Neuronal stem cell (in vitro differentiated cells): ENCODE data around the gene ASB9.

Experiments used
- DNase-seq: peaks from one replicate; pipeline ENCODE4 v3.0.0-alpha.2; 2013; ENCODE audit warnings: low spot score
- H2AFZ ChIP-seq: one replicate; pipeline ENCODE4 v1.6.1; 2013; ENCODE audit warnings: mild to moderate bottlenecking, low read length, inconsistent platforms
- H2AK5ac ChIP-seq: 2 replicates; pipeline ENCODE4 v1.6.1; 2013; ENCODE audit warnings: low read depth, mild to moderate bottlenecking, inconsistent platforms, low read length, moderate library complexity, mixed read lengths
- H2BK120ac ChIP-seq: 2 replicates; pipeline ENCODE4 v1.6.1; 2013; ENCODE audit warnings: low read depth, mild to moderate bottlenecking, inconsistent platforms, low read length, moderate library complexity, mixed read lengths
- H2BK12ac ChIP-seq: one replicate; pipeline ENCODE4 v1.6.1; 2013; ENCODE audit warnings: low read length, inconsistent platforms
- H2BK15ac ChIP-seq: 2 replicates; pipeline ENCODE4 v1.6.1; 2013; ENCODE audit warnings: mild to moderate bottlenecking, low read length, inconsistent platforms, mixed read lengths
- H2BK5ac ChIP-seq: one replicate; pipeline ENCODE4 v1.6.1; 2013; ENCODE audit warnings: inconsistent platforms, mild to moderate bottlenecking, low read length, moderate library complexity
- H3K14ac ChIP-seq: one replicate; pipeline ENCODE4 v1.6.1; 2013; ENCODE audit warnings: low read length, inconsistent platforms
- H3K18ac ChIP-seq: 2 replicates; pipeline ENCODE4 v1.6.1; 2013; ENCODE audit warnings: low read length, inconsistent platforms
- H3K23ac ChIP-seq: 2 replicates; pipeline ENCODE4 v1.6.1; 2013; ENCODE audit warnings: low read depth, mild to moderate bottlenecking, mixed read lengths, low read length, inconsistent platforms; ENCODE audit not compliant: poor library complexity
- H3K27ac ChIP-seq: replicated peaks from 3 replicates; pipeline ENCODE4 v1.5.1; 2013; ENCODE audit warnings: low read length, inconsistent platforms
- H3K27me3 ChIP-seq, 3 experiments: 2 replicates each; pipeline ENCODE4 v1.6.1; 2013; ENCODE audit warnings: low read length in 3 of 3, mild to moderate bottlenecking in 2 of 3, inconsistent platforms in 1 of 3, low read depth in 1 of 3, mixed read lengths in 1 of 3, moderate library complexity in 1 of 3; ENCODE audit not compliant: control insufficient read depth in 3 of 3, insufficient read depth in 3 of 3
- H3K36me3 ChIP-seq, 2 donors: replicated peaks in 1 of 2; 2 replicates each; pipeline ENCODE4 v1.6.1; 2013; ENCODE audit warnings: low read length in 2 of 2; ENCODE audit not compliant: control insufficient read depth in 2 of 2, insufficient read depth in 2 of 2
- H3K4ac ChIP-seq: 2 replicates; pipeline ENCODE4 v1.6.1; 2013; ENCODE audit warnings: inconsistent platforms, mild to moderate bottlenecking, low read length, moderate library complexity
- H3K4me1 ChIP-seq, 2 donors: 1 replicate in 1 of 2; 2 replicates in 1 of 2; pipeline ENCODE4 v1.6.1; 2013; ENCODE audit warnings: low read length in 2 of 2, low read depth in 1 of 2; ENCODE audit not compliant: control insufficient read depth in 2 of 2, insufficient read depth in 1 of 2
- H3K4me2 ChIP-seq: one replicate; pipeline ENCODE4 v1.6.1; 2013; ENCODE audit warnings: mild to moderate bottlenecking, low read length, inconsistent platforms; ENCODE audit not compliant: insufficient read depth, poor library complexity, severe bottlenecking
- H3K4me3 ChIP-seq, 2 donors: 2 replicates each; pipeline ENCODE4 v1.5.1; 2013; ENCODE audit warnings: low read length in 2 of 2, mild to moderate bottlenecking in 2 of 2, inconsistent platforms in 1 of 2, moderate library complexity in 1 of 2
- H3K79me1 ChIP-seq: one replicate; pipeline ENCODE4 v1.6.1; 2013; ENCODE audit warnings: low read depth, mild to moderate bottlenecking, inconsistent platforms, low read length, moderate library complexity
- H3K9ac ChIP-seq: one replicate; pipeline ENCODE4 v1.6.1; 2013; ENCODE audit warnings: mild to moderate bottlenecking, low read depth, low read length, inconsistent platforms; ENCODE audit not compliant: poor library complexity
- H3K9me3 ChIP-seq, 2 donors: replicated peaks in 1 of 2; 2 replicates each; pipeline versions ENCODE3 to v1.6.1; 2013; ENCODE audit warnings: low read length in 2 of 2, mild to moderate bottlenecking in 2 of 2, inconsistent platforms in 1 of 2, low read depth in 1 of 2, mixed read lengths in 1 of 2, moderate library complexity in 1 of 2; ENCODE audit not compliant: control insufficient read depth in 2 of 2, insufficient read depth in 1 of 2
- H4K8ac ChIP-seq: one replicate; pipeline ENCODE4 v1.6.1; 2013; ENCODE audit warnings: low read depth, mild to moderate bottlenecking, inconsistent platforms, low read length, moderate library complexity
- H4K91ac ChIP-seq: one replicate; pipeline ENCODE4 v1.6.1; 2013; ENCODE audit warnings: low read length, low read depth, mild to moderate bottlenecking, inconsistent platforms; ENCODE audit not compliant: poor library complexity
- WGBS, 2 donors: extraction: QIAGEN DNeasy Blood & Tissue Kit; methylation state at CpG; one replicate each; pipeline ENCODE4 v1.1.7; 2013; ENCODE audit warnings: missing lambda C conversion rate in 2 of 2, mixed read lengths in 1 of 2; ENCODE audit not compliant: insufficient read length in 2 of 2, insufficient replicate concordance in 1 of 2; ENCODE audit errors: extremely low coverage in 2 of 2; 5-methylcytosine and 5-hydroxymethylcytosine counted together

The ASB9 gene

GRCh38 chrX:15271757-15272156, 1.9 kb upstream of the ASB9 start:
- no peak overlapping the region for H2AK5ac ChIP-seq
- no peak overlapping the region for H2BK12ac ChIP-seq
- no peaks in the 10 kb centered on the region for H3K36me3 ChIP-seq
- no peak for DNase-seq
- H3K4ac ChIP-seq = no peak overlapping the region
- H3K4me2 ChIP-seq = no peak overlapping the region
- H3K4me1 ChIP-seq = peaks cover 0 to 1% of the 10 kb centered on the region in 2 donors
- H2AFZ ChIP-seq = no peak overlapping the region
- H3K79me1 ChIP-seq = no peaks in the 10 kb centered on the region
- H3K14ac ChIP-seq = no peak overlapping the region
- H3K4me3 ChIP-seq = no peak overlapping the region
- H4K91ac ChIP-seq = no peak overlapping the region
- H3K9ac ChIP-seq = no peak overlapping the region
- no peak overlapping the region for H2BK15ac ChIP-seq
- no peak overlapping the region for H2BK120ac ChIP-seq
- no peak overlapping the region for H3K27ac ChIP-seq
- no peak overlapping the region for H3K18ac ChIP-seq
- no peaks in the 10 kb centered on the region for H3K9me3 ChIP-seq
- no peak overlapping the region for H3K23ac ChIP-seq
- no peak overlapping the region for H4K8ac ChIP-seq
- H2BK5ac ChIP-seq = no peak overlapping the region
- no peaks in the 10 kb centered on the region for H3K27me3 ChIP-seq
- WGBS, 2 donors = no CpG with 5 or more reads among the region's 1 CpG

- Histone ChIP-seq H3K9ac (no peak overlapping the region), H4K8ac (no peak overlapping the region), H2BK120ac (no peak overlapping the region), H2BK5ac (no peak overlapping the region), H4K91ac (no peak overlapping the region), H3K23ac (no peak overlapping the region), H3K4me1 (peaks cover 0 to 1% of the 10 kb centered on the region in 2 donors), H2AK5ac (no peak overlapping the region), H2BK12ac (no peak overlapping the region), H3K79me1 (no peaks in the 10 kb centered on the region), H3K18ac (no peak overlapping the region), H3K9me3 (no peaks in the 10 kb centered on the region), H3K27me3 (peaks cover 0 to 6% (median 0%) of the 10 kb centered on the region in 3 experiments), H3K4me2 (no peak overlapping the region), H3K36me3 (no peaks in the 10 kb centered on the region), H2BK15ac (no peak overlapping the region), H3K4me3 (no peak overlapping the region), H3K4ac (no peak overlapping the region), H2AFZ (no peak overlapping the region), H3K14ac (no peak overlapping the region), H3K27ac (no peak overlapping the region)
- WGBS, 2 donors = no CpG with 5 or more reads among the region's 1 CpG
- DNase-seq = no peak
These were observed 763 bp downstream of the ASB9 start for GRCh38 chrX:15269120-15269519.

GRCh38 chrX:15254852-15255251, 15.0 kb downstream of the ASB9 start:
- no peak overlapping the region for H3K18ac ChIP-seq
- no peaks in the 10 kb centered on the region for H3K4me1 ChIP-seq
- no peaks in the 10 kb centered on the region for H3K9me3 ChIP-seq
- no peak overlapping the region for H2BK120ac ChIP-seq
- H3K4me3 ChIP-seq = no peak overlapping the region
- H3K27ac ChIP-seq = no peak overlapping the region
- no peak overlapping the region for H2BK12ac ChIP-seq
- no peak overlapping the region for H3K9ac ChIP-seq
- H3K36me3 ChIP-seq = no peaks in the 10 kb centered on the region
- no peak overlapping the region for H4K91ac ChIP-seq
- H3K79me1 ChIP-seq = no peaks in the 10 kb centered on the region
- H4K8ac ChIP-seq = no peak overlapping the region
- H3K23ac ChIP-seq = no peak overlapping the region
- H3K4me2 ChIP-seq = no peak overlapping the region
- H2AK5ac ChIP-seq = no peak overlapping the region
- no peak for DNase-seq
- peaks cover 0 to 7% (median 0%) of the 10 kb centered on the region in 3 experiments for H3K27me3 ChIP-seq
- H3K4ac ChIP-seq = no peak overlapping the region
- no peak overlapping the region for H3K14ac ChIP-seq
- no peak overlapping the region for H2BK15ac ChIP-seq
- H2BK5ac ChIP-seq = no peak overlapping the region
- H2AFZ ChIP-seq = no peak overlapping the region

GRCh38 chrX:15245896-15246295, 24.0 kb downstream of the ASB9 start:
- H3K4ac ChIP-seq = no peak overlapping the region
- WGBS, 2 donors = no CpG with 5 or more reads among the region's 4 CpGs
- no peak overlapping the region for H2AK5ac ChIP-seq
- H3K27ac ChIP-seq = no peak overlapping the region
- H3K4me3 ChIP-seq = no peak overlapping the region
- no peak overlapping the region for H3K9ac ChIP-seq
- H4K8ac ChIP-seq = no peak overlapping the region
- no peaks in the 10 kb centered on the region for H3K79me1 ChIP-seq
- no peak overlapping the region for H2BK5ac ChIP-seq
- no peak for DNase-seq
- no peak overlapping the region for H2BK12ac ChIP-seq
- no peak overlapping the region for H2BK120ac ChIP-seq
- H3K18ac ChIP-seq = no peak overlapping the region
- H3K9me3 ChIP-seq = no peaks in the 10 kb centered on the region
- H2BK15ac ChIP-seq = no peak overlapping the region
- H4K91ac ChIP-seq = no peak overlapping the region
- H2AFZ ChIP-seq = no peak overlapping the region
- H3K4me2 ChIP-seq = no peak overlapping the region
- no peak overlapping the region for H3K23ac ChIP-seq
- peaks cover 0 to 16% (median 0%) of the 10 kb centered on the region in 3 experiments for H3K27me3 ChIP-seq
- H3K4me1 ChIP-seq = no peaks in the 10 kb centered on the region
- H3K14ac ChIP-seq = no peak overlapping the region
- no peaks in the 10 kb centered on the region for H3K36me3 ChIP-seq
